NCI-H146 (cell line): ENCODE results near the gene PLEKHM3.

Experiments used
- DNase-seq: peaks from one replicate; lab custom pipeline; 2025; lab: John Stamatoyannopoulos, UW

PLEKHM3 gene

GRCh38 chr2:208025037-208025813 lies at the start of gene PLEKHM3:
TSS of gene PLEKHM3 (minus strand) at chr2:208025527. CDS start at chr2:208001639, 23,888 bp downstream.
- peak; percentile 71 for DNase-seq

- no peak for DNase-seq
Observed at GRCh38 chr2:208074610-208075356, 49.5 kb upstream of the PLEKHM3 start.

- peak; percentile 42 for DNase-seq
Observed at GRCh38 chr2:208072250-208072892, 47.0 kb upstream of the PLEKHM3 start.

GRCh38 chr2:208069186-208069585 lies 43.9 kb upstream of the PLEKHM3 start:
- no peak for DNase-seq

- no peak for DNase-seq
Observed at GRCh38 chr2:208066016-208066415, 40.7 kb upstream of the PLEKHM3 start.

- no peak for DNase-seq
Observed at GRCh38 chr2:208065476-208065875, 40.1 kb upstream of the PLEKHM3 start.

- DNase-seq = no peak
Observed at GRCh38 chr2:208064220-208064961, 39.1 kb upstream of the PLEKHM3 start.

- DNase-seq = no peak
Observed at GRCh38 chr2:208062961-208063360, 37.6 kb upstream of the PLEKHM3 start.

- no peak for DNase-seq
Observed at GRCh38 chr2:208062113-208062512, 36.8 kb upstream of the PLEKHM3 start.

GRCh38 chr2:208057108-208057507 lies 31.8 kb upstream of the PLEKHM3 start:
- no peak for DNase-seq

- DNase-seq = no peak
Observed at GRCh38 chr2:208049441-208049840, 24.1 kb upstream of the PLEKHM3 start.

- DNase-seq = peak; percentile 26
Observed at GRCh38 chr2:208049006-208049405, 23.7 kb upstream of the PLEKHM3 start.

- DNase-seq = no peak
Observed at GRCh38 chr2:208047840-208048239, 22.5 kb upstream of the PLEKHM3 start.

- no peak for DNase-seq
Observed at GRCh38 chr2:208046686-208047085, 21.4 kb upstream of the PLEKHM3 start.

GRCh38 chr2:208042450-208042849 lies 17.1 kb upstream of the PLEKHM3 start:
- no peak for DNase-seq

GRCh38 chr2:208042041-208042440 lies 16.7 kb upstream of the PLEKHM3 start:
- DNase-seq = no peak

- DNase-seq = peak; percentile 10
Observed at GRCh38 chr2:208040199-208041171, 15.2 kb upstream of the PLEKHM3 start.

- no peak for DNase-seq
Observed at GRCh38 chr2:208039376-208040110, 14.2 kb upstream of the PLEKHM3 start.

GRCh38 chr2:208037564-208038487 lies 12.5 kb upstream of the PLEKHM3 start:
- DNase-seq = no peak
